NCI-H446 treated with DMSO at 0.1 percent for 48 hours (cell line): Measurements from ENCODE around the gene S100A1.
"Not testable (repeated sequence)": the region's sequence is repeated elsewhere in the genome, so short reads cannot be mapped to it uniquely, and the experiment has no call there.

ENCODE experiments used
- DNase-seq: peaks from one replicate; lab custom pipeline; 2025; lab: John Stamatoyannopoulos, UW

S100A1 gene

DNA sequence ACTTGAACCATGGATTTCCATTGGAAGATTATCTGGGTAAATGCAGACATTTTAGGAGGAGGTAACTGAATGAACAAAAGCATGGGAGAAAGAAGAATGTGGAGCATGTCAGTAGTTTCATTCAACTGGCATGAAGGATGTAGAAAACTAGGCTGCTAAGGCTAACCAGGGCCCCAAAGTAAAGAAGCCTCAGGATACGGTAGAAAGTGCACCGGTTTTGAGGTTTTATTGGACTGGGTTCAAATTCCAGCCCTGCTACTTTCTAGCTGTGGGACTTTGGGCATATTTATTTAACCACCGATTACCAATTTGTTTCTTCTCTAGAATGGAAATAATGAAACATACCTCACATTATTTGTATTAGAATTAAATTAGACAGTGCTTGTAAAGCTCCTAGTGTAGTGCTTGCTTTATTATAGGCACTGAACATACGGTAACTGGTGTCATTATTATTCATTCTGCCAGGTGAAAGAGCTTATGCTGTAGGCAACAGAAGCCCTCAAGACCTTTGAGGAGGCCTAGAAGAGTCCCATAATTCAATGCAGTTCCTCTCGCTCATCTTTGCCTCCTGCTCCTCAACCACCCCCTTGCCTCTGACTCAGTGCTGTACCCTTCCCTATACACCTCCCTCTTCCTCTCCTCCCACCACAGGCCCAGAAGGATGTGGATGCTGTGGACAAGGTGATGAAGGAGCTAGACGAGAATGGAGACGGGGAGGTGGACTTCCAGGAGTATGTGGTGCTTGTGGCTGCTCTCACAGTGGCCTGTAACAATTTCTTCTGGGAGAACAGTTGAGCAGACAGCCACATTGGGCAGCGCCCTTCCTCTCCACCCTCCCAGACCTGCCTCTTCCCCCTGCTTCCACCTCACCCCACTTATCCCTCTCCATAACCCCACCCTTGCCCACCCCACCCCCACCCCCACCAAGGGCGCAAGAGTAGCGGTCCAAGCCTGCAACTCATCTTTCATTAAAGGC, 3.1 kb downstream of the S100A1 start:
- no peak for DNase-seq

DNA sequence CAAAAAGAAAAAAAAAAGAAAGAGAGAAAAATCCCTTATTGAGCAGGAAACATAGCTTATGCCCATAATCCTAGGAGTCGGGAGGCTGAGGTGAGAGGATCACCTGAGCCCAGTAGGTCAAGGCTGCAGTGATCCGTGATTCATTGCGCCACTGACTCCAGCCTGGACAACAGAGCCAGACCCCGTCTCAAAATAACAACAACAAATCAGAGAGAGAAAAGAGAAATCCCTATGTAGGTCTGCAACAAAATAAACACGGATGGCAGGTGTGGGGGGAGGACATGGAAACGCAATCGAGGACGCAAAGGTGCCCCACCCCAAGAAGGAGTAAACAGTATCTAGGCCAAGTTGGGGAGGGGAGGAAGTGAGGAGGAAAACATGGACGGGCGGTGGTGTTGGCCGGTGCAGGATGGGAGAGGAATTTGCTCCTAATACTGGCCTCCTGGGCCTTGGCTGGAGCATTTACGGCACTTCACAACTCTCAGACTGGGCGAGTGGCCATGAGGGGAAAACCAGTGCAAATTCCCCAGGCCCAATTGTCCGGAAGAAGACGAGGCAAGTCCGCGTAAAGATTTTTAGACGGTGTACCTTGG, 5.0 kb downstream of the S100A1 start:
- no peak for DNase-seq

DNA sequence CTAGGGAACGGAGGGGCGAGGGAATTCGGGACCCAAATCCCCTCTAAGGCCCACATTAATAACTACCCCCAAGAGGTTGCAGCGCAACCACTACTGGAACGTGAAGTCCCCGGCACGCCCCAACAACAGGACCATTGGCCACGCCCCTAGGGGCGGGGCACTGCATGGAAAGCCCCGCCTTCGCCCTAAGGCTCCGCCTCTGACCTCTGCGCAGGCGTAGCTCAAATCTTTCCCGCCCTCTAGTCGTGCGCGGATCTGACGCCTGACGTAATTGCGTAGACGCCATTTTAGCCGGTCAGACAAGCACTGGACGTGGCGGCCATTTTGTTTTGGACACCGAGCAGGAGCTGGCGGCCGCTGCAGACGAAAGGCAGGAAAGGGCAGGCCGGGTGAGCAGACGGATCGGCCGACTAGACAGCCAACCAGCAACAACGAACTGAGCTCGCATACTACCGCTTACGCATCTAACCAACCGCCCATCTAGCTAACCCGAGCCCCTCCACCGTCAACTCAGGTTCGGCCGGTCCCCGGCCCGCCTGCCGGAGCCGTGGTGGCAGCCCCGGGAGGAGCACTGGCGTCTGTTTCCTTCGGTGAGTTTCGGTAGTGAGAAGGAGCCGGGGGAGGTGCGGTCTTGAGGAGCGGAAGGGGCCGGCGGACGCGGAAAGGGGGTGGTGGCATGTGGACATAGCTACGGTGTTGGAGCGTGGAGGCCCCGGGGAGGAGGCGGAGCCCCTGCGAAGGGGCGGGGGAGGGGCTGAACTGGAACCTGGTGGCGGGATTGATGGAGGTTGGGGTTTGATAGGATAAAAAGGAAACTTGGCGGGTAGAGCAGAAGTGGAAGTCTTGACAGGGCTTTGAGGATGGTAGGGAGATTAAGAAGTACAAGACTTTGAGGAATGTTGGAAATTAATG, 5.8 kb downstream of the S100A1 start, which contains the start of gene CHTOP:
Gene CHTOP, plus strand, starts transcription at position 313 of the 912 bp plus-strand sequence. CDS start 2,523 bp downstream, outside the sequence.
- DNase-seq, result peak; percentile 96

DNA sequence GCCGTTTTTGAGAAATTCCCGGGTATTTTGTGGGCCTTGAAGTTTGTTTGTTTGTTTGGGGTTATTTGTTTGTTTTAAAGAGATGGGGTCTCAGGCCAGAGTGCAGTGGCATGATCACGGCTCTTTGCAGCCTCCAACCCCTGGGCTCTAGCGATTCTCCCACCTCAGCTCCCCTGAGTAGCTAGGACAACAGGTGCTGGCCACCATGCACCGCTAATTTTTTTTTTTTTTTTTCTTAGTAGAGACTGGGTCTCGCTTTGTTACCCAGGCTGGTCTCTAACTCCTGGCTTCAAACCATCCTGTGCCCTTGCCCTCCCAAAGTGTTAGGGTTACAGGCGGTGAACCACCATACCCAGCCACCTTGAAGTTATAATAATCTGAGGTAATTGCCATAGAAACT, 7.6 kb downstream of the S100A1 start:
- no peak for DNase-seq

DNA sequence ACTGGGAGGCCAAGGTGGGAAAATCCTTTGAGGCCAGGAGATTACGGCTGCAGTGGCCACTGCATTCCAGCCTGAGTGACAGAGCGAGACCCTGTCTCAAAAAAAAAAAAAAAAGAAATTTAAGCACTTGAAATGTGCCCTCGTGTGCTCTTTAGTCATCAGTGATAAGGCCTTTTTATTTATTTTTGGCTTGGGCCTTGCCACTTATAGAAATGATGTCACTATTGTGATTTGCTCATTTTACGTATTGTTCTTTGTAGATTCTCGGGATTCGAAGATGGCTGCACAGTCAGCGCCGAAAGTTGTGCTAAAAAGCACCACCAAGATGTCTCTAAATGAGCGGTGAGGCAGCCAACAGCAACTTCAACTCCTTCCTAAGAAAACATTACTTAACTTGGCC, 8.1 kb downstream of the S100A1 start:
- DNase-seq, result no peak

DNA sequence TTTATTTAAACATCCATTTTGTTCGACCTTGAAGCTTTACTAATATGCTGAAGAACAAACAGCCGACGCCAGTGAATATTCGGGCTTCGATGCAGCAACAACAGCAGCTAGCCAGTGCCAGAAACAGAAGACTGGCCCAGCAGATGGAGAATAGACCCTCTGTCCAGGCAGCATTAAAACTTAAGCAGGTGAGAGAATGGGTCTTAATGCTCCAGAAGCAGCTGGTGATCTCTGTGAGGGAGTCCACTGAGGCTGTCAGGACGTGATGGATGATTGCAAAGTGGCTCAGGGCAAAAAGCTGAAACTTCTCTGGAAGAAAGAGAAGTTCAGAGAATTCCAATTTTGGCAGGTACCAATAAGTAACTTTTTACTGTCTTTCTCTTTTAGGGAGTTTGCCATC, 10.0 kb downstream of the S100A1 start:
- DNase-seq, result no peak

DNA sequence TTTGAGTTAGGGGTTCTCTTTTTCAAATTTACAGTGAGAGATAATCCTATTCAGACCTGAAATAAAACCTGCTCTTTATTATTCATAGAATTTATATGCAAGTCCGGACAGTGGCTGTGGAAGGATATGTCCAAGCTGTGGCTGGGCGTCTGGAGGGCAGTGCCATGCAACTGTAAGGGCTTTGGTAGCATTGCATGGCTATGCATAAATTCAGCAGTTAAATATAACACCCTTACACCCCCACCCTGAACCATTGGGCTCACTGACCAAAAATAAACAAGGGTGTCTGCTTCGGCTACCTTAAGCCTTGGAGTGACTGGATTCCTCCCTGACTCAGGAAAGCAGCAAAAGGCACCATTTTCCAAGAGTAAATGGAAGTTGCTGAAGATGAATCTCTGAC, 11.0 kb downstream of the S100A1 start:
- DNase-seq, result no peak

DNA sequence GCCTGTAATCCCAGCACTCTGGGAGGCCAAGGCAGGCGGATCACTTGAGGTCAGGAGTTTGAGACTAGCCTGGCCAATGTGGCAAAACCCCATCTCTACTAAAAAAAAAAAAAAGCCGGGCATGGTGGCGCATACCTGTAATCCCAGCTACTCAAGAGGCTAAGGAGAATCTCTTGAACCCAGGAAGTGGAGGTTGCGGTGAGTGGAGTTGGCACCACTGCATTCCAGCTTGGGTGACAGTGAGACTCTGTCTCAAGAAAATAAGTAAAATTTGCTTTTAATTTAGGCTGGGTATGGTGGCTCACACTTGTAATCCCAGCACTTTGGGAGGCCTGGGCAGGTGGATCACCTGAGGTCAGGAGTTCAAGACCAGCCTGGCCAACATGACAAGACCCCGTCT, 12.0 kb downstream of the S100A1 start:
- DNase-seq, result not testable (repeated sequence)

DNA sequence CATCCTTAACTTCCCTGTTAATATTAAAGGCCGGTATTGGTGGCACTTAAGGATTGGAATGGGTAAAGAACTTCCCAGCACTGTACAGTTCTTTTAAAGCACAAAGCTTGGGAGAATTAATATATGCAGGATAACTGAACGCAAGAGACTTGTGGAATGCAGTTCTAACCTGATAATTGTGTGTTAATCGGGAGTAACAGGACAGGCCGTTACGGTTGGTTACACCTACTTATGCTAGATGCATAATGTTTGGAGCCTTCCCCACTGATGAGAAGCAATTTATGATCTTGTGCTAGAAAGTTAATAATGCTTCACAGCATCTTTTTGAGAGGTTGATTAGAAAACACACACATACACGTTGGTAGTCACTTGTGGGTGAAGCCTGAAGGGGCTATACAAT, 12.6 kb downstream of the S100A1 start:
- DNase-seq, result no peak

DNA sequence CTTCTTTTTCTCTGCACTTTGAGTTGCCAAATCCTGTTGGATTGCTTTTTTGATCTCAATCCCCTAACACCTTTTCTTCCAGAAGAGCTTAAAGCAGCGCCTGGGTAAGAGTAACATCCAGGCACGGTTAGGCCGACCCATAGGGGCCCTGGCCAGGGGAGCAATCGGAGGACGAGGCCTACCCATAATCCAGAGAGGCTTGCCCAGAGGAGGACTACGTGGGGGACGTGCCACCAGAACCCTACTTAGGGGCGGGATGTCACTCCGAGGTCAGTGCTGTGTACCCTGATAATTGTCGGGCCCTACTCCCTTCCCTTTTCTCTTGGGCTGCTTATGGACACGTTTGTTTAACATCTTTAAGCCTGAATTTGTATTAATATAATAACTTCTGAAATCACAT, 13.9 kb downstream of the S100A1 start:
- DNase-seq, result no peak

DNA sequence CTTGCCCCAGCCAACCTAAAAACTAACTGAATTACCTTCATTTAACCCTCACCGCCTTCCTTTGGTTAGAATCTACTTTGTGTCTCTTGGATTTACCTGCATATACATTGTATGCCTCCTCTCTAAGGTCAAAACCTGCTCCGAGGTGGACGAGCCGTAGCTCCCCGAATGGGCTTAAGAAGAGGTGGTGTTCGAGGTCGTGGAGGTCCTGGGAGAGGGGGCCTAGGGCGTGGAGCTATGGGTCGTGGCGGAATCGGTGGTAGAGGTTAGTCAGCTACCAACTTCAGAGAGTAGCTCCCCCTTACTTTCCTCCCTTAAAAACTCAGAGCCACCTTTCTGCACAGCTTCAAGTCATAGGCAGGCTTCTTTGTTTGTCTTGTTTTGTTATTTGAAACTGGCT, 14.9 kb downstream of the S100A1 start:
- no peak for DNase-seq

DNA sequence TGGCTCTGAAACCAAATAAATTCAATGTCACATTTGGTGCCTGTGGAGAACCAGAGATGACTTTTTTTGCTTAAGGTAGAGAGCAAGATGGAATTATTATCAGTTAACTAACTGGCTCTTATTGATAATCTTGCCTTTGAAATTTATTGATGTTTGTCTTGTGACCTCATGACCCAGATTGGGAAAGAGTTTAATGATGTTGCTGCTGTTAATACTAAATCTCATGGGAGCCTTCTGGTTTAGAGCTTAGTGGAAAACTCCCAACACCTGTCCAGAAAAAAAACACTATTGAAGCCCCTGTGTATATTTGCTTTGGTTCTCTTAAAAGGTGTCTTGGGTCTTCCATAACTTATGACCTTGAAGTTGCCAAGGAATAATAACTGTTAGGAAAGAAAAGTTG, 15.6 kb downstream of the S100A1 start:
- DNase-seq, result no peak

DNA sequence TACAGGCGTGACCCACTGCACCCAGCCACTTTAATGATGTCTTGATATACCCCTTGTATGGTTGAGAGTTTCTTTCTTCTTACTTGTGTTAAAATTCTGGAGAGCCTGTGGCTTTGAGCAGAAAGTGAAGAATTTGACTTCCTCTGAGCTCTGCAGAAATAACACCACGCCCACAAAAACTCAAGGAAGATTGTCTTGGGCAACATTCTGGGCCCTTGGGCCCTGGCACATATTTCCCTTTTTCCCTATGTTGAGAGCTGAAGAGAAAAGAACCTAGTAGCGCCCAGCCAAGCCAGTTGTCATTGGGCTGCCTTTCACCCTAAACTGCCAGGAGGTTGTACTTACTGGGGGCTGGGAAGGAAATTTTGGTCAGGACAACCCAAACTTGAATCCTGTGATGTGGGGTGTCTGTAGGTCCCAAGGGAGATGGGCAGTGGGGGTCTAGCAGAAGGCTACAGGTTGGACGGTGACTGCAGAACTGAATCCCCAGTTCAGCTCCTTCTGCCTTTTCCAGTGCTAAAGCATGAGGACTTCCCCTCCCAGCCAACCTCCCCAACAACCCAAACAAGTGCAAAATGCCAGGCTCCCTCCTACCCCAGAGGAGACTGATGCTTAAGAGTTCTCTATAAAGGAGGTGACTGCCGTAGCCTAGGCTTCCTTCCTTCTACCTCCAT, 18.6 kb downstream of the S100A1 start:
- no peak for DNase-seq

DNA sequence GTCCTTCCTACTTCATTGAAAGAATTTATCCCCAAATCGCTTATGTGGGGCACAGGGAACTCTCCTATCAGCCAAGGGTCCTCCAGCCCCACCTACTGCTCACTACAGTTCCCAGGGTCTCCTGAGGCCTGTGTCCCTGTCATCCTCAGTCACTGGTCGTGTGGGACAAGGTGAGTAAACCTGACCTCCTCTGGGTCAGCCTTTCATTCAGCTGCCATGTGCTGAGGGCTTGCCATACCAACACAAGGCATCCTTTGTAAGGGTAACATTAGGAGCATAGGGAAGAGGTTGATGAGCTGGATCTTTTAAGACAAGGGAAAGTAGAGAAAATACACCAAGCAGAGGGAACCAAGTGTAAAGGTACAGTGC, 19.1 kb downstream of the S100A1 start:
- no peak for DNase-seq

DNA sequence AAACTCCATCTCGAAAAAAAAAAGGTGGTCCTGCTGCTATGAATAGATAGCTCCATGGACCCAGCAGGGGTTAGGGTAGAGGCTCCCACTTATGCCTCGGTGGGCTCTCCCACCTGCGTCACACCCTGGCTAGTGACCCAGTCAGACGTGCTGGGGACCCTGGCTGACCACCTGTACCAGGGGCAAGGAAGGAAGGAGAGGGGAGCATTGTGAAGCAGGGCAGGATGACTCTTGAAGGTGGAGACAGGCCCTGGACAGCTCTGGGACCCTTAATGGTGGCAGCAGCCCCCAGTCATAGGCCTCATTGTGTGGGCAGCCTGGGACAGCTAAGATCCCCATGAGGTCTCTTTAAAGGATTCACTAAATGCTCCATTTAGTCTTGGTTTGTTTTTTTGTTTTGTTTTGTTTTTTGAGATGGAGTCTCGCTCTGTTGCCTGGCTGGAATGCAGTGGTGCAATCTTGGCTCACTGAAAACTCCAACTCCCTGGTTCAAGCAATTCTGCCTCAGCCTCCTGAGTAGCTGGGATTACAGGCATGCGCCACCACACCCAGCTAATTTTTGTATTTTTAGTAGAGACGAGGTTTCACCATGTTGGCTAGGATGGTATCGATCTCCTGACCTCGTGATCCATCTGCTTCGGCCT, 19.9 kb downstream of the S100A1 start:
- DNase-seq, result no peak

DNA sequence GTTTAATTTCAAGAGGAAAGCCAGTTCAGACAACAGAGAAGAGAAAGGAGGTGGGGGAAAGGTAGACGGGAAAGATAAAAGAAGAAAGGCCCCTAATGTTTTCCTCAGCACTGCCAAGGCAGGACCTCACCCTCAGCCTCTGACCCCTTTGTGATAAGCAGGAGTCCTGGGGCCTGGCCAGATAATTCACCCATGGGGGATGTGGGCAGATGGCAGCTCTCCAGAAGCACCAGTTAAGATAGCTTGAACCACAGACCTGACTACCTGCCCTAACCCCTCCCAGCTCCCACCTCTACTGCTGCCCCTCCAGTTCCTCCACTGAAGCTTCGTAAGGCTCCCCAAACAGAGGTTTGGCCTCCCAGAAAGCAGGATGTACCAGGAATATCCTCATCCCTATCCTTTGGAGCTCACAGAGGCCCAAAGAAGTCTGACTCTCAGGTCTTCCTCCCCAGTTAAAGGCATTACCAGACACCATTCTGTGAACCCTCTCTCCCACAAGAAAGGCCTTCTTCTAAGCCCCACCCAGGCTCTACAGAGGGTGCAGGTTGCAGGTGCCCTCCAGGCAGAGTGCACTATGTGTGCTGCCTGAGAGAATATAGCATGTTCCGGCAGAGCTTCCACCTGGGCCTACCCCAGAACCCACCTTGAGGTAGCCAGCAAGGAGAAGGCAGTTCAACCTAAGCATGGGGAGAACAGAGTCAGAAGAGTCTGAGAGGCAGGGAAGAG, 21.1 kb downstream of the S100A1 start:
- DNase-seq, result no peak

DNA sequence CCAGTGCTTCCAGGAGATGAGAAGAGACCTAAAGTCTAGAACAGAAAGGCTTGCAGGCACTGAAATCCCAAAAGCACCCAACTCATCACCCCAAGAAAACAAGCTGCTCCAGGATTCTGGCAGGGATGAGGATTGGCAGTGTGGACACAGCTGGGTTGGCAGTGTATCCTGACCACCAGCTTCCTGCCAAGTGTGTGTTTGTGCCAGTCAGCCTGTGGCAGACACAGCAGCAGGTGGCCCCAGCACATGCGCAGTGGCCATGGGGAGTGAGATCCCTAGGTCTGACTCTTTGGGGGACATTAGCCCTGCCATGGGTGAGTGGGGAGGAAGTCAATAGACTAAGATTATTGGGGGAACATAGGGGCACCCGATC, 21.6 kb downstream of the S100A1 start:
- DNase-seq, result peak; percentile 82

DNA sequence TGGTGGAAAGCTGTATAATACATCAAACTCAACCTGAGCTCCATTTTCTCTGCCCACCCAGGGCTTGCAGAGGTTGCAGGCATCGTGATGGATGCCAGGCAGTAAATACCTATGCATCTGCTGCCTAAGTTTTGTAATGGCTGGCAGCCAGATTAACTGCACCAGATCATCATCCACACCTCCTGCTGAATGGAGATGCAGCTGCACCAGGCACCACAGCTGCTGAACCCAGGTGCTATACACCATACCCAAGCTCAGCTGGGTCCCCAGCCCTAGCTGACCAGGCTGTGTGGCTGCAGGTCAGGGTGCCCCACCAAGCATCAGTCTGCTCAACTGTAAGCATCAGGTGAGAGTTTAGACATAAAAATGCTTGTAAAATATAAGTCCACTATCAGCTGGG, 23.5 kb downstream of the S100A1 start:
- DNase-seq, result no peak

DNA sequence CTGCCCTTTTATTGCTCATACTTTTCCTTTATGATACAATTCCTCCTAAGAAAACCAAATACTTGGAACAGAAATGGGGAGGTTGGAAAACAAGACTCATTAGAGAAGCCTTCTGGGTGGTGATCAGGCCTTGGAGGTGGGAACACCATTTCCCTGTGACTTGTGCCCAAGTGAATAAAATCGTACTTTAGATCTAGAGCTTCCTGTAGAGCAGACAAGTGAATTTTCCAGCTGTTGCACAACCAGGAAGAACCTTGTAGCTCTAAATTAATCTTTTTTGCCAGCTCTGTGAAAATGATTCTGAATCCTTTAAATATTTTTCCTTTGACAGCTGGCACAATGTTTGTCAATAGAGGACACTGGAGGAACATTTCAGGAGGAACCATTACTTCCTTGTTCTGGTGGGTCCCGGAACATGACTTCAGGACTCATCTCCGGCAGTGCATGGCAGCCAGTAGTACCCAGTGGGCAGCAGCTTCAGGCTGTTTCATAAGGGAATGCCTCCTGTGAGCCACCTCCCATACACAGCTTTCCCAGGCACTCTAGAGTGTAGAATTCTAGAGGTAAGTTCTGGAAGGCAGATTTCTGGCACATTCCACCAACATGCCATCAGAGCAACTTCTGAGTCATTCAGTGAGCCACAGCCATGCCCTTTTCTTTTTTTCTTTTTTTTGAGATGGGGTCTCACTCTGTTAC, 24.7 kb downstream of the S100A1 start:
- DNase-seq, result no peak

DNA sequence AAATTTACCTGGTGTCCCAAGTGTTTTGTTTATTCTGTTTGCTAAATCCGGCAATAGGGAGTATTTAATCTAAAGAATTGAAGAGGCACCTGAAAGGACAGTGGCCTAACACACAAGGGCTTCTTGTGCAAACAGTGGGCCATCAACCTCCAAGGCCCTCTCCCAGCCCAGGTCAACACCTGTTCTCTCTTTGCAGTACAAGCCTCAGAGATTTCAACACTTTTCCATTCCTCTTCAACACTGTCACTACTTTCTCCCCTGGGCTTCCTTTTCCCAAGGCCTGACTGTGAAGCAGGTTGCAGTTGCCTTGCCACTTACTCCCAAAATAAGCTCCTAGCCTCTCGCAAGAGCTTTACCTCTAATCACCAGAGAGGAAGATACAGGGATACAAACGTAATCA, 27.1 kb downstream of the S100A1 start:
- no peak for DNase-seq
